Measurements from ENCODE around the gene ATPAF1.

DNA sequence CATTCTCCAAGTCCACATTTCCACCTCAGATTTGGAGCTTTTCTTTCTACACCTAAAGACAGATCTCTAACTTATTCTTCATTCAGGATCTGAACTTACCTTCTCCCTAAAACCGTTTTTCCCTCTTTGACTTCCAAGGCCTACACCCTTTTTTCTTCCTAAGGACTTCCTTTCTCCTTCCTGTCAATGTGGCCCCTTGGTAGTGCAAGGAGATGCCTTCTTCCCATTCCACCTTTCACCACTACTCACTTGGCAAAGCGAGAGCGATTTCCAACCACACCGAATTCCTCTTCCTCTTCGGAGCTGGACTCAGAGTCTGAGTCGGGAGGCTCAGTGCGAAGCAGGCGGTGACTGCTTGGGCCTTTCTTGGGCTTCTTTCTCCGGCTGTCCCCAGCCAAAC lies 49.5 kb upstream of the ATPAF1 start:
- TF ChIP-seq POLR2A (IDR thresholded peaks at IDR 0.05; ENCODE audit: low read length) = no peak
- no peak for TF ChIP-seq GATA1 (IDR thresholded peaks at IDR 0.05; ENCODE audit: low read depth, low read length)
